Loucy (cell line): Measurements from ENCODE around the gene TNNC1.
A peak's percentile ranks its signal among the peaks of the same experiment; 100 is the strongest.

Source experiments
- H2AFZ ChIP-seq: fragments of 200-600 bp; sonication (generic); 2 replicates; pipeline ENCODE4 v1.6.0; 2016; ENCODE audit warnings: antibody characterized with exemption, mild to moderate bottlenecking, low read length, moderate library complexity
- H3F3A ChIP-seq: fragments of 200-600 bp; 2 replicates; pipeline ENCODE4 v1.6.0; 2016; ENCODE audit warnings: antibody characterized with exemption, low read depth, mild to moderate bottlenecking
- H3K27me3 ChIP-seq: fragments of 200-600 bp; sonication (generic); 2 replicates; pipeline ENCODE4 v1.6.1; 2014; ENCODE audit warnings: low read length, mild to moderate bottlenecking; ENCODE audit not compliant: insufficient read depth, poor library complexity, severe bottlenecking
- H3K36me3 ChIP-seq: fragments of 200-600 bp; sonication (generic); 2 replicates; pipeline ENCODE4 v1.6.1; 2016; ENCODE audit warnings: low read length; ENCODE audit not compliant: insufficient read depth
- H3K4me1 ChIP-seq: fragments of 200-600 bp; sonication (generic); 2 replicates; pipeline ENCODE4 v1.5.1; 2014; ENCODE audit warnings: low read length, mild to moderate bottlenecking; ENCODE audit not compliant: insufficient read depth, poor library complexity, severe bottlenecking
- H3K4me2 ChIP-seq: fragments of 200-600 bp; sonication (generic); 2 replicates; pipeline ENCODE4 v1.6.0; 2014; ENCODE audit warnings: antibody characterized with exemption, low read length, low read depth, mild to moderate bottlenecking; ENCODE audit not compliant: poor library complexity, severe bottlenecking
- H3K4me3 ChIP-seq: fragments of 200-600 bp; sonication (generic); 2 replicates; pipeline ENCODE4 v1.5.1; 2014; ENCODE audit warnings: low read length, mild to moderate bottlenecking, mixed read lengths; ENCODE audit not compliant: poor library complexity, severe bottlenecking
- H3K79me2 ChIP-seq: fragments of 200-600 bp; sonication (generic); 2 replicates; pipeline ENCODE4 v1.6.1; 2014; ENCODE audit warnings: low read length; ENCODE audit not compliant: insufficient read depth
- H3K9ac ChIP-seq: fragments of 200-600 bp; sonication (generic); 2 replicates; pipeline ENCODE4 v1.6.0; 2014; ENCODE audit warnings: mild to moderate bottlenecking, low read depth, low read length, moderate library complexity; ENCODE audit not compliant: poor library complexity, severe bottlenecking
- H3K9me2 ChIP-seq: fragments of 200-600 bp; sonication (generic); replicated peaks from 2 replicates; pipeline ENCODE4 v1.6.1; 2016; ENCODE audit warnings: low read depth, low read length, mixed read lengths
- H3K9me3 ChIP-seq: fragments of 200-600 bp; sonication (generic); 2 replicates; pipeline ENCODE4 v1.6.1; 2014; ENCODE audit warnings: mild to moderate bottlenecking, antibody characterized with exemption, low read length, low read depth; ENCODE audit not compliant: insufficient read depth
- H4K20me1 ChIP-seq: fragments of 200-600 bp; sonication (generic); 2 replicates; pipeline ENCODE4 v1.6.0; 2014; ENCODE audit warnings: antibody characterized with exemption, low read length, mild to moderate bottlenecking; ENCODE audit not compliant: insufficient read depth, poor library complexity, severe bottlenecking
- CTCF ChIP-seq: fragments of 200-600 bp; sonication (generic); conservative IDR thresholded peaks from 2 replicates; pipeline ENCODE4 v1.5.1; 2014; ENCODE audit warnings: mild to moderate bottlenecking, antibody characterized with exemption, low read length
- EZH2phosphoT487 ChIP-seq: fragments of 200-600 bp; IDR thresholded peaks from 2 replicates; pipeline ENCODE4 v1.6.1; 2018; ENCODE audit warnings: antibody characterized with exemption, mild to moderate bottlenecking, moderate library complexity, borderline replicate concordance

TNNC1 gene

GRCh38 chr3:52446631-52447511 lies 7.0 kb downstream of the TNNC1 start:
- Histone ChIP-seq H3K9ac (no peak overlapping the region), H3K4me2 (no peak overlapping the region), H3K4me3 (no peak overlapping the region), H3K36me3 (no peaks in the 10 kb centered on the region), H3K9me2 (no peaks in the 10 kb centered on the region), H4K20me1 (no peaks in the 10 kb centered on the region), H3K9me3 (no peaks in the 10 kb centered on the region), H3K79me2 (no peaks in the 10 kb centered on the region), H2AFZ (no peak overlapping the region), H3K27me3 (no peaks in the 10 kb centered on the region), H3F3A (no peaks in the 10 kb centered on the region), H3K4me1 (peaks cover 12% of the 10 kb centered on the region)
- peak; percentile 100 for TF ChIP-seq CTCF
- no peak for TF ChIP-seq EZH2phosphoT487

- no peak overlapping the region for H3K4me2 ChIP-seq
Measured at GRCh38 chr3:52446042-52446441, 7.8 kb downstream of the TNNC1 start.

GRCh38 chr3:52444860-52445793 lies 8.7 kb downstream of the TNNC1 start, which contains the start of gene SEMA3G:
Gene SEMA3G (minus strand): TSS chr3:52445103. CDS start chr3:52445027, 76 bp downstream.
- peak within 1 kb of the TSS; percentile 86 for H2AFZ ChIP-seq

More at GRCh38 chr3:52446042-52446441, 7.8 kb downstream of the TNNC1 start:
- Histone ChIP-seq H2AFZ (no peak overlapping the region), H3K9ac (no peak overlapping the region), H3K36me3 (no peaks in the 10 kb centered on the region), H3K9me2 (no peaks in the 10 kb centered on the region), H3K79me2 (no peaks in the 10 kb centered on the region), H3K4me3 (no peak overlapping the region), H3K27me3 (no peaks in the 10 kb centered on the region), H3K9me3 (no peaks in the 10 kb centered on the region), H3F3A (no peaks in the 10 kb centered on the region), H4K20me1 (no peaks in the 10 kb centered on the region), H3K4me1 (peaks cover 12% of the 10 kb centered on the region)
- TF ChIP-seq CTCF, result no peak
- no peak for TF ChIP-seq EZH2phosphoT487

More at GRCh38 chr3:52444860-52445793, 8.7 kb downstream of the TNNC1 start, which contains the start of gene SEMA3G:
- H3K9me2 ChIP-seq, result no peaks in the 10 kb centered on the region
- TF ChIP-seq EZH2phosphoT487, result no peak
- peak; percentile 58 for TF ChIP-seq CTCF
- no peaks in the 10 kb centered on the region for H3F3A ChIP-seq
- peaks cover 12% of the 10 kb centered on the region for H3K4me1 ChIP-seq
- peak within 1 kb of the TSS; percentile 85 for H3K4me2 ChIP-seq
- H3K27me3 ChIP-seq, result no peaks in the 10 kb centered on the region
- H3K9me3 ChIP-seq, result no peaks in the 10 kb centered on the region
- peak within 1 kb of the TSS; percentile 64 for H3K9ac ChIP-seq
- H3K36me3 ChIP-seq, result no peaks in the 10 kb centered on the region
- no peaks in the 10 kb centered on the region for H4K20me1 ChIP-seq
- peak within 1 kb of the TSS; percentile 66 for H3K4me3 ChIP-seq
- H3K79me2 ChIP-seq, result no peaks in the 10 kb centered on the region
